ENCODE data around the gene KDM1B.
"Not testable (repeated sequence)": the region's sequence is repeated elsewhere in the genome, so short reads cannot be mapped to it uniquely, and the experiment has no call there.

- TF ChIP-seq, protein P1, sequence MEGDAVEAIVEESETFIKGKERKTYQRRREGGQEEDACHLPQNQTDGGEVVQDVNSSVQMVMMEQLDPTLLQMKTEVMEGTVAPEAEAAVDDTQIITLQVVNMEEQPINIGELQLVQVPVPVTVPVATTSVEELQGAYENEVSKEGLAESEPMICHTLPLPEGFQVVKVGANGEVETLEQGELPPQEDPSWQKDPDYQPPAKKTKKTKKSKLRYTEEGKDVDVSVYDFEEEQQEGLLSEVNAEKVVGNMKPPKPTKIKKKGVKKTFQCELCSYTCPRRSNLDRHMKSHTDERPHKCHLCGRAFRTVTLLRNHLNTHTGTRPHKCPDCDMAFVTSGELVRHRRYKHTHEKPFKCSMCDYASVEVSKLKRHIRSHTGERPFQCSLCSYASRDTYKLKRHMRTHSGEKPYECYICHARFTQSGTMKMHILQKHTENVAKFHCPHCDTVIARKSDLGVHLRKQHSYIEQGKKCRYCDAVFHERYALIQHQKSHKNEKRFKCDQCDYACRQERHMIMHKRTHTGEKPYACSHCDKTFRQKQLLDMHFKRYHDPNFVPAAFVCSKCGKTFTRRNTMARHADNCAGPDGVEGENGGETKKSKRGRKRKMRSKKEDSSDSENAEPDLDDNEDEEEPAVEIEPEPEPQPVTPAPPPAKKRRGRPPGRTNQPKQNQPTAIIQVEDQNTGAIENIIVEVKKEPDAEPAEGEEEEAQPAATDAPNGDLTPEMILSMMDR (IDR thresholded peaks at IDR 0.05): not testable (repeated sequence)
- not testable (repeated sequence) for TF ChIP-seq JUND (IDR thresholded peaks at IDR 0.05); EZH2phosphoT487 (IDR thresholded peaks at IDR 0.05; ENCODE audit: borderline replicate concordance, low read depth); RAD21 (IDR thresholded peaks at IDR 0.05; ENCODE audit: low read length); MXI1 (IDR thresholded peaks at IDR 0.05; ENCODE audit: low read depth, low read length); RCOR1 (IDR thresholded peaks at IDR 0.05; ENCODE audit: low read length); POLR2AphosphoS5 (IDR thresholded peaks at IDR 0.05; ENCODE audit: low read depth, low read length); TEAD4 (IDR thresholded peaks at IDR 0.05; ENCODE audit: borderline replicate concordance, insufficient read depth)
- TF ChIP-seq, protein P2, sequence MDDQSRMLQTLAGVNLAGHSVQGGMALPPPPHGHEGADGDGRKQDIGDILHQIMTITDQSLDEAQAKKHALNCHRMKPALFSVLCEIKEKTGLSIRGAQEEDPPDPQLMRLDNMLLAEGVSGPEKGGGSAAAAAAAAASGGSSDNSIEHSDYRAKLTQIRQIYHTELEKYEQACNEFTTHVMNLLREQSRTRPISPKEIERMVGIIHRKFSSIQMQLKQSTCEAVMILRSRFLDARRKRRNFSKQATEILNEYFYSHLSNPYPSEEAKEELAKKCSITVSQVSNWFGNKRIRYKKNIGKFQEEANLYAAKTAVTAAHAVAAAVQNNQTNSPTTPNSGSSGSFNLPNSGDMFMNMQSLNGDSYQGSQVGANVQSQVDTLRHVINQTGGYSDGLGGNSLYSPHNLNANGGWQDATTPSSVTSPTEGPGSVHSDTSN (IDR thresholded peaks at IDR 0.05): not testable (repeated sequence)
- TF ChIP-seq, protein P3, sequence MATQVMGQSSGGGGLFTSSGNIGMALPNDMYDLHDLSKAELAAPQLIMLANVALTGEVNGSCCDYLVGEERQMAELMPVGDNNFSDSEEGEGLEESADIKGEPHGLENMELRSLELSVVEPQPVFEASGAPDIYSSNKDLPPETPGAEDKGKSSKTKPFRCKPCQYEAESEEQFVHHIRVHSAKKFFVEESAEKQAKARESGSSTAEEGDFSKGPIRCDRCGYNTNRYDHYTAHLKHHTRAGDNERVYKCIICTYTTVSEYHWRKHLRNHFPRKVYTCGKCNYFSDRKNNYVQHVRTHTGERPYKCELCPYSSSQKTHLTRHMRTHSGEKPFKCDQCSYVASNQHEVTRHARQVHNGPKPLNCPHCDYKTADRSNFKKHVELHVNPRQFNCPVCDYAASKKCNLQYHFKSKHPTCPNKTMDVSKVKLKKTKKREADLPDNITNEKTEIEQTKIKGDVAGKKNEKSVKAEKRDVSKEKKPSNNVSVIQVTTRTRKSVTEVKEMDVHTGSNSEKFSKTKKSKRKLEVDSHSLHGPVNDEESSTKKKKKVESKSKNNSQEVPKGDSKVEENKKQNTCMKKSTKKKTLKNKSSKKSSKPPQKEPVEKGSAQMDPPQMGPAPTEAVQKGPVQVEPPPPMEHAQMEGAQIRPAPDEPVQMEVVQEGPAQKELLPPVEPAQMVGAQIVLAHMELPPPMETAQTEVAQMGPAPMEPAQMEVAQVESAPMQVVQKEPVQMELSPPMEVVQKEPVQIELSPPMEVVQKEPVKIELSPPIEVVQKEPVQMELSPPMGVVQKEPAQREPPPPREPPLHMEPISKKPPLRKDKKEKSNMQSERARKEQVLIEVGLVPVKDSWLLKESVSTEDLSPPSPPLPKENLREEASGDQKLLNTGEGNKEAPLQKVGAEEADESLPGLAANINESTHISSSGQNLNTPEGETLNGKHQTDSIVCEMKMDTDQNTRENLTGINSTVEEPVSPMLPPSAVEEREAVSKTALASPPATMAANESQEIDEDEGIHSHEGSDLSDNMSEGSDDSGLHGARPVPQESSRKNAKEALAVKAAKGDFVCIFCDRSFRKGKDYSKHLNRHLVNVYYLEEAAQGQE (IDR thresholded peaks at IDR 0.05; ENCODE audit: low read depth, low read length): not testable (repeated sequence)
Observed at GRCh38 chr6:18233770-18234169, 78.5 kb downstream of the KDM1B start.

All from SK-N-SH (cell line).